Activated naive CD4-positive, alpha-beta T cell treated with anti-CD3 and anti-CD28 coated beads, Interleukin-2, amount 50 U/mL, for 72 hours (primary cell): Measurements from ENCODE around the gene RASGEF1B. TPM values are rescaled to one million over a fixed set of nuclear protein-coding genes. Genes with fewer than 3 reads are reported as not detected.

ENCODE experiments used
- ATAC-seq, 2 donors: fragments of 150-1000 bp; cut with Tn5 transposase; 2 replicates each; pipeline ENCODE4 v1.10.0; 2021; ENCODE audit warnings: mild to moderate bottlenecking in 2 of 2, moderate library complexity in 2 of 2
- DNase-seq, 2 donors: peaks; one replicate each; pipeline ENCODE4 v3.0.0; 2021 to 2022; ENCODE audit warnings: low spot score in 2 of 2
- H3K27ac Mint-ChIP-seq, 2 donors: one replicate each; pipeline ENCODE4 v1.8.0; 2022; ENCODE audit warnings: mild to moderate bottlenecking in 2 of 2, mixed read lengths in 2 of 2
- H3K36me3 Mint-ChIP-seq, 2 donors: one replicate each; pipeline ENCODE4 v1.8.0; 2022; ENCODE audit warnings: mixed read lengths in 2 of 2
- H3K9me3 Mint-ChIP-seq, 2 donors: one replicate each; pipeline ENCODE4 v1.8.0; 2022; ENCODE audit warnings: mixed read lengths in 2 of 2
- total RNA-seq, 2 donors: library from RNA; stranded (reverse); gene quantifications; one replicate each; pipeline ENCODE4 v1.2.3, GENCODE V29; 2022

RASGEF1B gene
- 10 to 100 TPM in 1 of 2 donors, 1 to 10 TPM in 1; 2.7 to 10.8 TPM for total RNA-seq

DNA sequence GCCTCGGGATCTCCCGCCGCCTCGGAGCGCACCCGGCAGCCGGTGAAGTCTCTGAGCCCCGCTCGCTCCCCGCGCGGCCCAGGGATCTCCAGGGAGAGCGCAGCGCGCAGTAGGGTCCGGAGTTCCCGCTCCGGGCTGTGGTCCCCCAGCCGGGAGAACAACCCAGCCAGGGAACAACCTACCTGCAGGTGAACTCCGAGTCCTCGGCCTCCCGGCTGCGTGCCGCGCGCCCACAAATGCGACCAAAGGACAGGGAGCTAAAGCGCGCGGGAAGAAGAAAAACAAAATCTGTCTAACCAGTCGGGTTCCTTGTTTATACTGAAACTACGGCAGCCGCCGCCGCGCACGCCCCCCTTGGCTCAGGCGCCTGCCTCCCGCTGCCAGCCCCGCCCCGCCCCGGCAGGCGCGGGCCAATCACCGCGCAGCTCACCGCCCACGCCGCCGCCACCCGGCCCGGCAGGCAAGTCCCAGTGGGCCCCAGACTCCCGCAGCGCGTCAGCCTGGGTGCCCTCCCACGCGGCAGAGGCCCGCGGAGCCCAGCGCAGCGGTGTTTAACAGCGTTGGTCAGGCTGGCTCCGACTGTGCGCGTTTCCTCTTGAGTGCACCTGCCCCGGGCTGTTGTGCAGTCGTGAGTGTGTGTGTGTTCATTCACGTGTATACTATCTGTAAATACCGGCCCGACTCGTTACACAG is at the start of gene RASGEF1B:
TSS of gene RASGEF1B (minus strand) at position 320 of the 693 bp plus-strand sequence. CDS start 12,399 bp downstream, outside the sequence.
- DNase-seq (peak; percentile 94 to 97), ATAC-seq (peak; percentile 91 to 94)
- peak within 1 kb of the TSS; percentile 87 to 92 for H3K27ac Mint-ChIP-seq
- H3K9me3 Mint-ChIP-seq: no peaks in the 10 kb centered on the region
- H3K36me3 Mint-ChIP-seq: peaks cover 0 to 12% of the 10 kb centered on the region in 2 donors

DNA sequence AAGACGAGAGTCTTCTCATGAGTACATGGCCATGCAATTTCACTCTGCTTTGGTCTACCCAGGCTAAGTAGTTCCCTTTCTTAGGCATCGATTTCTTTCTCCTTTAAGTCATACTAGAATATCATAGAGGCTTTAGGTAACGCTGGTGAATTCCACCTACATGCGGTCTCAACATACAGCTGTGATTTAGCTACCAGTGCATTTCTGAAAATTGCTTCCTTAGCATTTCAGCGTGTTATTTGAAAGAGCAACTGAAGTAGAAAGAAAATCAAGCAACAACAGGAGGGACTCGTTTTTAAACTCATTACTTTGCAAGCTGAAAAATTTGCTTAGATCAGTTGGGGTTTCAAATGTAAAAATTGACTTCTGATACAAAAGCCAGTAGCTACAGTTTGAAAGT is 48.1 kb upstream of the RASGEF1B start:
- ATAC-seq (no peak), DNase-seq (no peak)
- Mint-ChIP-seq H3K36me3 (no peaks in the 10 kb centered on the region), H3K27ac (no peak overlapping the region), H3K9me3 (no peaks in the 10 kb centered on the region)

DNA sequence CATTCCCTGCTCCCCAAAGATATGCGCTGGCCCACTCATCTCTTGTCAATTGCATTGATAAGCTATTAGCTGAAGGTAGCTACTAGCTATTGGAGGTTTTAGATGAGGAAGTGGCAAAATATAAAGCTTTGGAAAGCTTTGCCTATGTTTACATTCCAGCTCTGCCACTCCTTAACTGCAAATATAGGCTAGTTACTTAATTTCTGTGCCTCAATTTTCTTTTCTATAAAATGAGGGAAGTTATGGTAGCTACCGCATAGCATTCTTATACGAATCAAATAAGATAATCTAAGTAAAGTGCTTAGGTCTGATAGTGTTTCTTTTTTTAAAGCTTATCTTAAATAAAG is 47.7 kb upstream of the RASGEF1B start:
- DNase-seq (no peak), ATAC-seq (no peak)
- no peaks in the 10 kb centered on the region for H3K36me3 Mint-ChIP-seq
- H3K27ac Mint-ChIP-seq: no peak overlapping the region
- no peaks in the 10 kb centered on the region for H3K9me3 Mint-ChIP-seq

DNA sequence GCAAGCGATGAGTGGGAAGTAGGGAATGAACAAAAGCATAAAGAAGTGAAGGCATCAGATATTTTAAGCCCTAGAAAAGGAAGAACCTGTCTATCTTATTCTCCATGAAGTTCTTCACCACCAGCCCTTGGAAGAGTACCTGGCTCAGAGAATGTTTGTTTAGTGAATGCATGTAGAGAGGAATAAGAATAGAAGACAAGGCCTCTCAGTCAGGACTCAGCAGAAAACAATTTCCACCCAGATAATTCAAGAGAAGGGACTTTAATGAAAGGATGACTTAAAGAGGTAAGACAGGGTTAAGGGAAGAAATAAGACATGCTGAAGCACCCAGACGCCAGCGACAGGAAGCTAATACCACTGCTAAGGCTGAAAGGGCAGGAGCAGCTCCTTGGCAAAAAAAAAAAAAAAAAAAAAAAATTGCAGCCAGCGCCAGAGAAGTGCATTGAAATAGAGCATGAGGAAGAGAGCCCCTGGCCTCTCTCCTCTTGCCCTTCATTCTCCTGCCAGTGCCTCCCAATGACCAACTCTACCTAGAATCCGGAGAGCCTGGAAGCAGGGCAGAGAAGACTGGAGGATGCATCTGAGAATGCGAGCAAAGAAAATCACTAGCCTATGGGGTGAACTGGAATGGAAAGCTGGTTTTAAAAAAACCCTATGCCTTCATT is 47.2 kb upstream of the RASGEF1B start:
- ATAC-seq (no peak), DNase-seq (no peak)
- Mint-ChIP-seq H3K9me3 (no peaks in the 10 kb centered on the region), H3K27ac (no peak overlapping the region), H3K36me3 (no peaks in the 10 kb centered on the region)

DNA sequence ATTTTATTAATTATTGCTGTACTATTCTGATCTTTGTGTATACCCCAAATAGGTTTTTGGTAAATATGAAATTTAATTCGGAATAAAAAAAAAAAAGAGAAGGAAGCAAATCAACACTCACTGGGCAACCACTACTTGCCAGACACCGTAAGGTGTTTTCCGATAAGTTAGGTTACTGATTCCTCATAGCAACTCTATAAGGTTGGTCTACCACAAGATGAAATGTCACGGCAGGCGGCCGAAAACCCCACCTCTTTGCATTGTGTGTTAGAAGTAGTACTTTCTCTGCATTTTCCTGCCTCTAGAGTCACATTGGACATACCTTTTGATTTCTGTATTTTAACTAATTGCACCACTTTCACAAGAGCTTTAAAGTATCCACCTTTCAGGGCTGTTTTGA is 44.5 kb upstream of the RASGEF1B start:
- Mint-ChIP-seq H3K27ac (no peak overlapping the region), H3K9me3 (no peaks in the 10 kb centered on the region), H3K36me3 (no peaks in the 10 kb centered on the region)
- ATAC-seq (no peak), DNase-seq (no peak)

- ATAC-seq (no peak), DNase-seq (no peak)
- H3K27ac Mint-ChIP-seq: no peak overlapping the region
- H3K36me3 Mint-ChIP-seq: no peaks in the 10 kb centered on the region
- no peaks in the 10 kb centered on the region for H3K9me3 Mint-ChIP-seq
Measured at GRCh38 chr4:81512757-81513501, 41.2 kb upstream of the RASGEF1B start.

- ATAC-seq: no peak
- no peaks in the 10 kb centered on the region for H3K9me3 Mint-ChIP-seq
- no peak for DNase-seq
- no peak overlapping the region for H3K27ac Mint-ChIP-seq
- no peaks in the 10 kb centered on the region for H3K36me3 Mint-ChIP-seq
Measured at GRCh38 chr4:81512001-81512756, 40.5 kb upstream of the RASGEF1B start.

GRCh38 chr4:81510643-81511178 is 39.0 kb upstream of the RASGEF1B start:
- H3K9me3 Mint-ChIP-seq: no peaks in the 10 kb centered on the region
- no peak overlapping the region for H3K27ac Mint-ChIP-seq
- no peaks in the 10 kb centered on the region for H3K36me3 Mint-ChIP-seq
- ATAC-seq (no peak), DNase-seq (no peak)

- Mint-ChIP-seq H3K36me3 (no peaks in the 10 kb centered on the region), H3K9me3 (no peaks in the 10 kb centered on the region), H3K27ac (no peak overlapping the region)
- no peak for DNase-seq
- no peak for ATAC-seq
Measured at GRCh38 chr4:81509822-81510221, 38.1 kb upstream of the RASGEF1B start.

DNA sequence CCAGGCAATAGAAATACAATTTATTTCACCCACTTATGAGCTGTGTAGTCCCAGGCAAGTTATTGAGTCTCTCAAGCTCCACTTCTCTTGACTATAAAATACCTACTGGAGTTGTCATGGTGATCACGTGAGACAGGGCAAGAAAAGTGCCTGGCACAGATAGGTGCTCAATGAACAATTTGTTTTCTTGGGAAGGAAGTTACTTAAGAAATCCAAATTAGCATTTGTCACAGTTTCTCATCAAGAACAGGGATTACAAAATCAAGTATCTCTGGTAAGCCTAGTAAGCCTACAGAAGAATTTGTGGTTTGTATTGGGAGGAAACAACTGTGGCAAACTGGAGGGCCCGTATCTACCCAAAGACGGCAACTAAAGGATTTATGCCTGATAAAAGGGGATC is 37.5 kb upstream of the RASGEF1B start:
- Mint-ChIP-seq H3K9me3 (no peaks in the 10 kb centered on the region), H3K27ac (no peak overlapping the region), H3K36me3 (no peaks in the 10 kb centered on the region)
- DNase-seq (no peak), ATAC-seq (peak in 1 of 2 donors; percentile 8)

- ATAC-seq (peak in 1 of 2 donors; percentile 57), DNase-seq (no peak)
- H3K27ac Mint-ChIP-seq: no peak overlapping the region
- H3K9me3 Mint-ChIP-seq: no peaks in the 10 kb centered on the region
- no peaks in the 10 kb centered on the region for H3K36me3 Mint-ChIP-seq
Measured at GRCh38 chr4:81508411-81509185, 36.9 kb upstream of the RASGEF1B start.

DNA sequence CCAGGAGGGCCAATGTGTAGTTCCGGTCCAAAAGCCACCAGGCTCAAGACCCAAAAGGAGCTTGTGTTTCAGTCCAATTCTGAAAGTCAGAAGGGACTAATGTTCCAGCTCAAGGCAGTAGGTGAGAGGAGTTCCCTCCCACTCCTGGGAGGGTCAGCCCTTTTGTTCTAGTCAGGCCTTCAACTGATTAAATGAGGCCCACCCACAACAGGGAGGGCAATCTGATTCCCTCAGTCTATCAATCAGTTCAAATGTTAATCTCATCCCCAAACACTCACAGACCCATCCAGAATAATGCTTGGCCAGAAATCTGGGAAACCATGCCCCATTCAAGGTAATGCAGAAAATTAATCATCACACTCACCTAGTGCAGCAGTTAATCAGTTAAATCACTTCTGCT is 35.8 kb upstream of the RASGEF1B start:
- Mint-ChIP-seq H3K9me3 (no peaks in the 10 kb centered on the region), H3K27ac (no peak overlapping the region), H3K36me3 (no peaks in the 10 kb centered on the region)
- no peak for DNase-seq
- ATAC-seq: no peak

DNA sequence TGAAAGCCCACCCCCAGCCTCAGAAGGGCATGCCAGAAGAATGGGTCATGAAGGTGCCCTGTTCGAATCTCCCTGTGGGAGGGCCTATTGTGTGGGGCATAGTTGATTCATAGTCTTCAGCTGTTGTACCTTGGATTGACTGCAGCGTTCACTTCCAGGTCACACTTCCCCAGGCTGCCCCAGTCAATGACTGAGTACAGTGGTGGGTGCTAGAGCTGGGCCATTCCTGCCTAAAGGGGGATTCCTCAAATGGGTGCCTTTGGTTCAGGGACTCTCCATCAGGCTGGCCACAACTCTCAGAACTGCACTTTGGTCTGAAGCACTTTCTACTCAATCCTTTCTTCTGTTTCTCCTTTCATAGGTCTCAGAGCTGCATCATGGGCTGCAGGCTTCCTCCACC is 35.0 kb upstream of the RASGEF1B start:
- H3K9me3 Mint-ChIP-seq: no peaks in the 10 kb centered on the region
- H3K36me3 Mint-ChIP-seq: no peaks in the 10 kb centered on the region
- DNase-seq: no peak
- H3K27ac Mint-ChIP-seq: no peak overlapping the region
- peak in 1 of 2 donors; percentile 73 for ATAC-seq

- DNase-seq (no peak), ATAC-seq (no peak)
- Mint-ChIP-seq H3K9me3 (no peaks in the 10 kb centered on the region), H3K36me3 (no peaks in the 10 kb centered on the region), H3K27ac (peak overlapping the region in 1 of 2 donors; percentile 41)
Measured at GRCh38 chr4:81505726-81506125, 34.0 kb upstream of the RASGEF1B start.

DNA sequence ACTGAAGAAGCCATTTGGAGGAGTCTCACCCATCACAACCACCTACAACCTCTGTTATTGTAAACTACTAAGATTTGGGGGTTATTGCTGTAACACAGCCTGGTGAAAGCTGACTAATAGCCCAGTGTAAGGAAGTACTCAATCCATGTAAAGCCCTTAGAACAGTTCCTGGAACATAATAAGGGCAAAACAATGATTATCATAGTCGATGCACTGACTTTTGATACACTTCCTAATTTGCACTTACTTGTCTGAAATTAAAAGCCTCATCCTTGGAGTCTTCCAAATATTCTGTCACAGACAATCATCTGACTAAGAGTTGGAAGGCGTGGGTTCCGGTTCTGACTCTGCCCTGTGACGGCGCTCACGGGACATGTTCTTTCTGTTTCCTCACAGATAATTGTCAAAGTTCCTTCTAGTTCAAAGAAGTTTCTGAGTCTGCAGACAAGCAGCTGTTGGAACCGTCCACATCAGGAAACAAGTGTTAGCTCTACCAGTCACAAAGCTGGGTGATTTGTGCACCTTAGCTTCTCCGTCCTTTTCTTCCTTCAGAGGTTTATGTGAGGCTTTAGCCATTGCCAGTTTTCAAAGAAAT is 33.4 kb upstream of the RASGEF1B start:
- DNase-seq (peak; percentile 57 to 58), ATAC-seq (peak; percentile 79 to 89)
- Mint-ChIP-seq H3K27ac (peak overlapping the region in 1 of 2 donors; percentile 41), H3K9me3 (no peaks in the 10 kb centered on the region), H3K36me3 (no peaks in the 10 kb centered on the region)
